GM19438 (cell line): ENCODE data around the gene TCOF1.

ENCODE experiments used
- ATAC-seq: cut with Tn5 transposase; IDR thresholded peaks from one replicate; pipeline ENCODE4 v1.9.1; 2021; ENCODE audit warnings: low read depth; ENCODE audit not compliant: unreplicated experiment

Gene TCOF1

DNA sequence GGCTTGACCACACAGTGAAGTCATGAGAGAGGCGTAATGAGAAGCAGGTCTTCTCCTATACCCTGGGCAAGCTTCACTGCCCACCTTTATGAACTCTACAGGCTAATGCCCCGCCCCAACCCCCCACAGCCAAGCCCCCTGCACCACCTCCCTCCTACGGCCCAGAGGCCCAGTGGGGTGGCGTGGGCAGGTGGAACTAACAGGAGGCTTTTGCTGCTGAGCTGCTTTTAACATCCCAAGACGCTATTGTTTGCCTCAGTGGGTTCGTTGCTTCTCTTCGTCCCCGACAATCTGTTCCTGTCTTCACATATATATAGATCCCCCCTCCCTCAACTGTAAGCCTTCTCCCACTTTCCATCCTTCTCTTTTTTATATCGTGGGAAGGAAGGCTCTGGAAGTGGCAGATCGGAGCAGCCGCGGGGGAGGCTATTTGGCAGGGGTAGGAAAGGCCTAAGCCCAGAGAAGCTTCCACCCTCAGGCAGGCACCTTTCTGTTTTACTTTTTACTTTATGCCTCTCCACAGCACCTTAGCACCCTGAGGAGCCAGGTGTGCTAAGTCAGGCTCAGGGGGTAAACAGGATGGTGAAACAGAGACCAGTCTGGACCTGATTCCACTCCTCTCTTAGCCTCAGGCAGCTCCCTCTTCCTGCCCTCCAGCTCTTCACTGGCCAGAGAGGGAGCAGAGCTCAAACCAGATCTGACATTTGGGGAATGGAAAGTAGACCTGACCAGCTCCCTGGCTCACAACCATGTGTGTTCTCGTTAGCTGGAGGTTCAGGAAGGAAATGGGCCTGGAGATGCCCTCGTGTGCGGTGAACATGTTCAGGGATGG lies 28.7 kb downstream of the TCOF1 start:
- ATAC-seq = no peak

DNA sequence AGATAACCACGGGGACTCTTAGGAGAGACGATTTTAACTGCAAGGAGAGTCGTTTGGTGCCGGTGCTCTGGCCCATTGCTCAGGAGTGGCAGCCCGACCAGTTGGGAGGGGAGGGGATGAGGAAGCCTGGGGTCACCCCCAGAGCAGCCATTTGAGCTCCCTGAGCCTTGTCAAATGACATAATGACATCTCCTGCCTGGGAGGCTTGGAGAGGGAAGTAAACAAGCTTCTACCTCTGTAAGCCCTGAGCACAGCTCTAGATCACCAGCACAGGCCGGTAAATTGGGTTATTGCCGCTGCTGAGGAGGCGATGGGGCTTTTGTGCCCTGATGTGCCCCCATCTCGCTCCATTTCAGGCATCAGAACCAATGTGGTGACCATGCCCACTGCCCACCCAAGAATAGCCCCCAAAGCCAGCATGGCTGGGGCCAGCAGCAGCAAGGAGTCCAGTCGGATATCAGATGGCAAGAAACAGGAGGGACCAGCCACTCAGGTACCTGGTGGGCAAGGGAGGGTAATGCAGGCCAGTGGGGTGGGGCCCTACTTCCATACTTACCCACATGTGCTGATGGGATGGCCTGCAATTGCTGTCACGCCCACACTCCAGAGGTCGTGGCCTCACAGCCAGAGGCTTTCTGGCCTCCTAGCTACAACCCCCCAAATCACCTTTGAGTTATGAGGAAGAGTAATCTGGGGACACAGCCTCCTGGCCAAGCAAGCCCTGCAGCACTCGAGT lies 32.2 kb downstream of the TCOF1 start:
- no peak for ATAC-seq

DNA sequence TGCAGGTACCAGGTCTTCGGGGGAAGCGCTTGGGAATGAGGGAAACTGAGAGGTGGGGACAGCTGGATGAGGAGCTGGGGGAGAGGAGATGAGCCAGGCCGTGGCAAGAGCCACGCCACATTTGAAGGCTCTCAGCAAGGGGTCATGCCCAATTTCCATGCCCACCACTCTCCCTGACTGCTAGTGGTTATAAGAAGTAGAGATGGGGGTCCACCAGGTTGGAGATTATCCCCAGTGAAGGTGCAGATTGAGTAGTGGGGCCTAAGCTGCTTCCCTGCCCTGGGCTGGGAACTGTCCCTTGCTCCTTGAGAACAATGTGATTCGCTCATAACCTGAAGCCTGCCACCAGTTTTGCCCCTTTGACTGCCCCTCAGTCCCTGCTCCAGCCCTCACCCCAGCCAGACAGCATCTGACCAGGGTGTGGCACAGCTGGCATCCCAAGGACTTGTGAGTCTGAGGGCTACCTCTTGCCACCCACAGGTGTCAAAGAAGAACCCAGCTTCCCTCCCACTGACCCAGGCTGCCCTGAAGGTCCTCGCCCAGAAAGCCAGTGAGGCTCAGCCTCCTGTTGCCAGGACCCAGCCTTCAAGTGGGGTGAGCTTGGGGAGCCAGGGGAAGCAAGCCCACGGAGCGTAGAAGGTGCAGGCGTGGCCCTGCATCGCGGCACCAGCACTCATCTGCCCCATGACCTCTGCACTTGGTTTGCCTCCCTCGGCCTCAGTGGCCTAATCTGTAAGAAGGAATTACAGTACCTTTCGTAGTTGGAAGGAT lies 33.8 kb downstream of the TCOF1 start:
- no peak for ATAC-seq

DNA sequence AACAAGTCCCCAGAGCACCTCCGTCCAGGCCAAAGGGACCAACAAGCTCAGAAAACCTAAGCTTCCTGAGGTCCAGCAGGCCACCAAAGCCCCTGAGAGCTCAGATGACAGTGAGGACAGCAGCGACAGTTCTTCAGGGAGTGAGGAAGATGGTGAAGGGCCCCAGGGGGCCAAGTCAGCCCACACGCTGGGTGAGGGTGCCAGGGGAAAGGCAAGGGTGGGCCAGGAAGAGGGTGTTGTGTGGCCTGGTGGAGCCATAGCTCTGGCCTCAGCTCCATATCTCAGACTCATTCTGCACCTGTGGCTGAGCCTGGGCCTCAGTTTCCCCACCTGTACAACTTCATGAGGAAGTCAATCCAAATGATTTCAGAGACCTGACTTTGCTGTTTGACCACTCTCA lies 34.5 kb downstream of the TCOF1 start:
- ATAC-seq = no peak

DNA sequence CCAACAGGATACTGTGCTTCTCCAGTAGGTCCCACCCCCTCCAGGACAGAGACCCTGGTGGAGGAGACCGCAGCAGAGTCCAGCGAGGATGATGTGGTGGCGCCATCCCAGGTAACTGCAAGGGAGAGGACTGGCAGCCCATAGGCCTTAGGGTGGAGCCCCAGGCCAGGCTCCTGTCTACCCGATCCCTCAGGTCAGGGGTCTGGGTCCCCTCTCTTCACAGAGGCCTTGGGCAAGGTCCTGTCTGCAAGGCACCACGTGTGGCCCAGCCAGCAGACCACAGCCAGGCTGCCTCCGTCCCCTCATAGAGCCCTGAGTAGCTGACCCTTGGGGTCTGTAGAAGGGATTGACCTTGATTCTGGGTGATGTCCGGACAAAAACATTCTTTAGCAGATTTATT lies 35.2 kb downstream of the TCOF1 start:
- no peak for ATAC-seq

DNA sequence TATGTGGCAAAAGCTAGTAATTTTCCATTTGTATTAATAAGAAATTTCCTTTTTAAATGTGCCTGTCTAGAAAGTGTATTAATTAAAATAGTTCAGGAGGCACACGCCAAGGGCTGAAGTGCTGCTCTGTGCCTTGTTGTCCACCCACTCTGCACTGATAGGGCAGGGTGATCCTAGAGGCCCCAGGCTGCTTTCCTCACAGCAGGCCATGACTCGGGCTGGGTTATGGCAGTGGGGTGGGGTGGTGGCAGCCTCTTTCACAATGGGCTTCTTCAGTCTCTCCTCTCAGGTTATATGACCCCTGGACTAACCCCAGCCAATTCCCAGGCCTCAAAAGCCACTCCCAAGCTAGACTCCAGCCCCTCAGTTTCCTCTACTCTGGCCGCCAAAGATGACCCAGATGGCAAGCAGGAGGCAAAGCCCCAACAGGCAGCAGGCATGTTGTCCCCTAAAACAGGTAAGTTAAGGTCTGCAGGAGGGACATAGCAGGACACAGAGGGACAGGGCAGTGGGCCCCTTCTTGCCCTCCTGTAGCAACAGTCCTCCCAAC lies 35.7 kb downstream of the TCOF1 start:
- no peak for ATAC-seq

DNA sequence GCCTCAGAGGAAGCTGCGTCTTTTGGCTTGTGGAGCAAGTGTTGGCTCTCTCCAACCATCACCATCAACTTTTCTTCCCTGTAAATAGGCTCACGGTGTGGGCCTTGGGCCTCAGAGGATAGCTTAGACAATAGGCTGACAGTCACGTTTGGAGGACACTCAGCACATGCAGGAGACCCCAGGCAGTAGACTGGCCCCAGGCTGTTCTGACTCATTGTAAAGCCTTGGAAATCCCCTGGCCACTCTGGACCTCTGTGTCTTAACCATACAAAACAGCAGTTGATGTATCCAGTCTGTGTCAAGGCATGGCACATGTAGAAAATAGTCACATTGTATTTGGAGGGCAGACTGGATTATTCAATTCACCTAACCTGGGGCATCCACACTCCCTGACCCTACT lies 36.6 kb downstream of the TCOF1 start:
- no peak for ATAC-seq

DNA sequence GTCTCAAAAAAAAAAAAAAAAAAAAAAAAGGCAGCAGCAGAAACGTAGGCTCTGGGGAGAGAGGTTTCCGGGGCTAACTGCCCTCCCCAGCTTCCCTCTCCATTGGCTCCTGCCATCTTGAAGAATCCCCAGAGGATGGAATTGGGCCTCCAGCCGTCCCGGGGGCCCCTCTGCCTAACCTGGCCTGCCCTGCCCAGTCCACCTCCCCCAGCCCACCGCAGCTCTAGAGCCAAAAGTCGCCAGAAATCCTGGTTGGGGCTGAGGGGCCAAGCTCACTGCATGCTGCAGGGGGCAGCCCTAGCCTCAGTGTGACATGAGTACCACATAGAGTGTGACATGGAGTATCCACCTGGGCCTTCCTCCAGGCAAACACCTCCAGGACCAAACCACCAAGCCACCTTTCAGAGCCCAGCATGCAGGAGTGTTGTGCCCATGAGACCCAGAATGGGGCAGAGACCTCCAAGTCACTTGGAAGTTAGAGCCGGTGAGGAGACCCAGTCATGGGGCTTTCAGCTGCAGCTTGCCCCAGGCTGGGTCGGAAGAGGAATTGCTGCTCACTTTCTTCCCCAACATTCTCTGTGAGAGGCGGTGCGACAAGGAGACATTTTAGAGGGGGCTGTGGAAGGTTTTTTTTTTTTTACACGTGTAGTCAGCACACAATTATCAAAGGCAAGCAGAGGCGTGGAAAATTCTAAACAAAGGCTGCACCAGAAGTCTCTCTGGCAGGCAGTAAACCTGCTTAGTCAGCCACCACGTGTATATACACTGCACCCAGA lies 37.6 kb downstream of the TCOF1 start:
- no peak for ATAC-seq

DNA sequence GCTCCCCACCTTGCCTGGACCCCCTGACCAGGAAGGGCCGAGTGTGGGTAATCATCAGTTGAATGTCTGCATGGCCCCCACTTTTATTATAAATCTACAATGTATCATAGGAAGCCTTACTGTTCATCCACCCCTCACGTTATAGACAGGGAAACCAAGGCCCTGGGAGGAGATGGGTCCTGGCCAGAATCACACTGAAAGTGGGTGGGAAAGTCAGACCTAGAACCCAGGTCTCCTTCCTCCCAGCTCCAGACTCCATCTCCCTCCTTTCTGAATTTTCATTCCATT lies 38.1 kb downstream of the TCOF1 start:
- ATAC-seq = no peak

DNA sequence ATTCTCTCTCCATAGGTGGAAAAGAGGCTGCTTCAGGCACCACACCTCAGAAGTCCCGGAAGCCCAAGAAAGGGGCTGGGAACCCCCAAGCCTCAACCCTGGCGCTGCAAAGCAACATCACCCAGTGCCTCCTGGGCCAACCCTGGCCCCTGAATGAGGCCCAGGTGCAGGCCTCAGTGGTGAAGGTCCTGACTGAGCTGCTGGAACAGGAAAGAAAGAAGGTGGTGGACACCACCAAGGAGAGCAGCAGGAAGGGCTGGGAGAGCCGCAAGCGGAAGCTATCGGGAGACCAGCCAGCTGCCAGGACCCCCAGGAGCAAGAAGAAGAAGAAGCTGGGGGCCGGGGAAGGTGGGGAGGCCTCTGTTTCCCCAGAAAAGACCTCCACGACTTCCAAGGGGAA lies 38.8 kb downstream of the TCOF1 start:
- no peak for ATAC-seq

DNA sequence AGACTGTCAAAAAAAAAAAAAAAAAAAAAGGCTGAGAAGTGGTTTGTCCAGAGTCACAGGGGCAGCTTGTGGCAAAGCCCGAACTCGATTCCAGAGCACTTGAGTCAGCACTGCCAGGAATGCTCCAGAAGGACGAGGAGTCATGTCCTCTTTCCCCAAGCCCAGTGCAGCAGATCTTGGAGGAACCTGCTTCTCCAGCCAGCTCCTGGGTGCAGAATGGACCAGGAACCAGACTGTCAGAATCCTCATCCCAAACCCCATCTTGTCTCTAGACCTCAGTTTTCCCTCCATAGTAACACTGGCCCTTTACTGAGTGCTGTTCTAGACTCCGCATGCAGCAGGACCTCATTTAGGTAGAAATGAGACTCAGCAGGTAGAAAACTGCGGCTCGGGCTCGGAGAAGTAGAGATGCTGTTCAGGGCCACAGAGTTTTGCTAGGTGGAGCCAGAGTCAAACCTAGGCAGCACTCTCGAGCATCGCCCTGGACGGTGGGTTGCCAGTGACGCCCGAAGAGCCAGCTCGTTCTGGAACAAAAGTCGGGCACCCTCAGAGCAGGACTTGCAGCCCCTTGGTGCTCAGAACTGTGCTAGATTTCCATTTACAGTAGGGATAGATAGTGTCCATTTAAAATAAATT lies 39.8 kb downstream of the TCOF1 start:
- ATAC-seq = no peak

DNA sequence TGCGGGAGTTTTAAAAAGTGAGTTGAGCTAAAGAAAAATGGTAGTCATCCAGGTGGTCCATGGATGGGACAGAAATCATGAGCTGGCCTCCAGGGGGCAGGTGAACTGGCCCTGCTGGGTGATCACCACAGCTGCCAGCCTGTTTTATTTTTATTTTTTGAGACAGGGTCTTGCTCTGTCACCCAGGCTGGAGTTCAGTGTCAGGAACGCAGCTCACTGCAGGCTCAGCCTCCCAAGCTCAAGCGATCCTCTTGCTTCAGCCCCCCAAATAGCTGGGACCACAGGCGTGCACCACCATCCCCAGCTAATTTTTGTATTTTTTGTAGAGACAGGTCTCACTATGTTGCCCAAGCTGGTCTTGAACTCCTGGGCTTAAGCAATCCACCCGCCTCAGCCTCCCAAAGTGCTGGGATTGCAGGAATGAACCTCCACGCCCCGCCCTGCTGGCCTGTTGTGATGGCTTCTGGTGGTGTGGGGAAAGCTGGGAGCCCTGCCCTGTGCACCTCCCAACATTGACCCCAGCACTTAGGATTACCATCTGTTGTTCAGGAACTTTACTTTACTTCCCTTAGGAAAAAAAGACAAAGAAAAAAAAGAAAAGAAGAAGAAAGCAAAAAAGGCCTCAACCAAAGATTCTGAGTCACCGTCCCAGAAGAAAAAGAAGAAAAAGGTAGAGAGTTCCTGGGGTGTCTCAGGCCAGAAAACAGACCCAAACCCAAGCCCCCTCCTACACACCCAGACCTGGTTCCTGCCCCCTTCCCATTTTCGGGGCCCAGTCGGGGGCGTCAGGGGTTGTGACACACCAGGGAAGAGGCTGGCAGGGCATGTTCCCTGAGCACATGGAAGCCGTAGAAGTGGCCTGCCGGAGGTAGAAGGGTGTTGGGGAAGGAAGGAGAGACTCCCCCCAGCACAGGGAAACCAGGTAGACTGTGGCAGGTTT lies 40.6 kb downstream of the TCOF1 start:
- ATAC-seq = no peak

DNA sequence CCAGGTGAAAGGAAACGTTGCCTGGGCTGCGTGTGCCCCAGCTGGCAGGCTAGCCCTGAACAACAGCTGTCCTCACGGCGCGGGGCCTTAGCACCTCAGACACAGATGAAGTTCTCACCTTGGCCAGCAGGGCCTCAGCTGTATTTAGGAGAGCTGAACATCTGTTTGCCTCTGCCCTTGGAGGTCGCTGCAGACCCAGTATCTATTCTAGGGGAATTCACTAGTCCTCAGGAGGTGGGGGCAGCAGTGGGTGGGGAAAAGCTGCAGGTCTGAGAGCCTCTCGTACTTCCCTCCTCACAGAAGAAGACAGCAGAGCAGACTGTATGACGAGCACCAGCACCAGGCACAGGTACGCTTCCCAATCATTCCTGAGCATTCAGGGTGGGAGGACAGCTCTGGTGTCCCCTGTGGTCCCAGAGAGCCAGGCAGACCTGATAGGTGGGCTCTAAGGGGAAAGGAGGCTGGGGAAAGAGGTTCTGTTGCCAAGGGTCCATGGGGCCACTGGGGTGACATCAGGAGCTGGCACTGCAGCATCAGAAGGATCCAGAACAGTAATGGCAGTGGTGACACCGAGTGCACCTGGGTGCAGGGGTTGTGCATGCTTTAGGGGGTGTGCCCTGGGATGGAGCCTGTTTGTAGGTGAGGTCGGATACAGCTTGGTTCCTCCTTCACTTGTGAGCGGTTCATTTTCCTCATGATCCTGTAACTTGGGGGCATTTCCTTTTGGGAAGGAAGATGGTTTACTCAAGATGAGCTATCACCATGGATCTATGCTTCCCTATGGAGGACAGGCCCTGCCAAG lies 41.4 kb downstream of the TCOF1 start:
- peak; percentile 47 for ATAC-seq

DNA sequence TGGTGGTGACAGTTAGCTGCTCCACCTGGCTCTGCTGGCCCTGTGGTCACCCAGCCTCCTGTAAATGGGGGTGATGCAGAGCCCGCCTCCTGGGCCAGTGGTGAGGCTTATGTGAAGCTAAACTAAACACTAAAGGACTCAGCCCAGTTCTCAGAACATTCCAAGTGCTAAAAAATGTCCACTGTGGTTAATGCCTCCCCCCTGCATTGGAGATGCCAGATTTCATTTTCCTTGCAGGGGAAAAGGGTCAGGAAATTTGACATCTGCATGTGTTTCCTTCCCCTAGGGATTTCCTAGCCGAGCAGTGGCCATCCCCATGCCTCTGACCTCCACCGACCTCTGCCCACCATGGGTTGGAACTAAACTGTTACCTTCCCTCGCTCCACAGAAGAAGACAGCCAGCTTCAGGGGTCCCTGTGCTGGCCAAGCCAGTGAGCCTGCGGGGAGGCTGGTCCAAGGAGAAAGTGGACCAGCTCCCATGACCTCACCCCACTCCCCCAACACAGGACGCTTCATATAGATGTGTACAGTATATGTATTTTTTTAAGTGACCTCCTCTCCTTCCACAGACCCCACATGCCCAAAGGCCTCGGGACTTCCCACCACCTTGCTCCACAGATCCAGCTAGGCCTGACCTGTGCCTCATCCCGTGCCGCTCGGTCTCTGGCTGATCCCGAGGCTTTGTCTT lies 42.2 kb downstream of the TCOF1 start:
- ATAC-seq = no peak

DNA sequence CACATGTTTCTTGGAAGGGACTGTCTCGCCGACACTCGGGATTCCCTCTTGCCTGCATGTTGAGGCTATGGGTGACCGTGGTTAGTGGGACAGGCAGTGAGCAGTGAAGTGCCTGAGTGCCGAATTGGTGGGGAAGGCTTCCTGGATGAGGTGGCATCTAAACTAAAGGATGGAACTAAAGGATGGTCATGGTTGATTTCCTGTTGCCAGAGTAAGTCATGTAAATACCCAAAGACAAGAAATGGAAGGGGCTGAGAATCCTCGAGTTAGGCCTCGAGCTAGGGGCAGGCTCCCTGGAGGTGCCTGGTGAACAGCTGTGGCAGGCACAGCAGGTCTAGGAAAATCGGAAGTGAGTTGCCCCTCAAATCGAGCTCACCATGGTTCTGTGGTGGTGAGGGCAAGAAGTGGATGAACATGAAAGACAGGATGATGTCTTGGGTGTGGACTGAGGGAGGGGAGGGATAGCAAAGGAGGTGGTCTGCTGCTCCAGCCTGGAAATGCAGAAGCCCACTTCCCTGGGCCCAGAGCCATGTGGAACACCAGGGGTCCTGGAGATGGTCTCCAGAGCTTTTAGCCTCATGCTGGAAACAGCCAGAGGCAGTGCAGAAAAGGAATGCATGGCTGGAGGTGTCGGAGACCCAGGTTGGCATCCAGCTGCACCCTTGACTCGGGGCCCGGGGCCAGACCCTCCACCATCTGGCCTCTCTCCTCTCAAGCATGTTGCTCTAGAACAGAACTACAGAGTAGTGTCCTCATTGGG lies 43.0 kb downstream of the TCOF1 start:
- ATAC-seq = no peak

DNA sequence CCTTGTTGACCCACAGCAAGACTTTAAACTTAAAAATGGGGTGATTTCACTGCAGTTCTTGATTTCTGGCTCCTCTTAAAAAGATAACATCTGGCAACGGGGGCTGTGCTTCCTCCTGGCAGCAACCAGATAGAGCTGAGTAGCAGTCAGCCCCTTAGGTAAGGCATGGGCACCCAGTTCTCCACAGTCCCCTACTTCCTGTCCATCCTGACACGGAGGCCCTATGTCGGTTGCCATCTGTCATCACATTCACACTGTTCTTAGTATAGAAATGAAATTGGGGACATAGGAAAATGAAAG lies 43.5 kb downstream of the TCOF1 start:
- no peak for ATAC-seq
